Measurements from ENCODE around the gene RNF31. TPM values are rescaled to one million over a fixed set of nuclear protein-coding genes. Genes with fewer than 3 reads are reported as not detected.

RNF31 gene
- polyA plus RNA-seq, 1 donor from 2014 or later = 98.7 TPM

DNA sequence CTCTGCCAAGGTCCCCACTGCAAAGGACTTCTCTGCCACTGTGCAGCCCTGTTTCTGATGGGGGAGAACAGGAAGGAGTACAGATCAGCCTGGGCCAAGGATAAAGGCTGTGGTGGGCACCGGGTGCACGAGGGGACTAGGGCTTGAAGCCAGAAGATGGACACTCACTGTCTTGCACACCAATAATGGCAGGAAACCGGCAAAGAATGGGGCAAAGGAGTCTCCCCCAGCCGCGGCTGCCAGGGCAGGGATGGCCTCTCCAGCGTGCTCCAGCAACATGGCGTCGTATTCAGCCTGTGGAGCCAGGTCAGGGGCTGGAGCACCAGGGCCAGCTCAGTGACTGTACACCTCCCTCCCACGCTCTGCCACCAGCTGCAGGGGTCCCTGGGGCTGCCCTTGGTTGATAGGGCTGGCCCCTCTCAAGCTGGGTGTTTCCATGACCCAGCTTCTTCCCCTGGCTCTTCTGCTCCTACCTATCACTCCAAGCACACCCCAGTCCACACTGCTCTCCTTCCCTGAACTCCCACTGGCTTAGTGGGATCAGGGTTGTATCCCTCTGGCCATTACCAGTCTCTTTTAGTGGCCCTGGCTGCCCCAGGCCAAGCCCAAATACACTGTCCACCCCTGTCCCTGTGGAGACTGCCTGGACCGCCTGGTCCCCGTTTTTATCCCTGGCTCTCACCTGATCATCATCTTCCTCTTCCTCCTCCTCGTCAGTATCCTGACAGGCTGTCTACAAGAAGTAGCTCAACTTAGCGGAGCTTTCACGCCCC lies 35.0 kb downstream of the RNF31 start:
- no peaks in the 10 kb centered on the region for H3F3A ChIP-seq (ENCODE audit: insufficient read depth, low read length, poor library complexity, severe bottlenecking)
- H3K9ac ChIP-seq (ENCODE audit: low read length) = no peak overlapping the region
- H4K20me1 ChIP-seq (ENCODE audit: insufficient read depth) = no peaks in the 10 kb centered on the region
- no peak overlapping the region for H3K4me3 ChIP-seq (ENCODE audit: low read length)
- TF ChIP-seq MXI1 (conservative IDR thresholded peaks at IDR 0.05; ENCODE audit: poor library complexity, severe bottlenecking) (no peak), RAD21 (conservative IDR thresholded peaks at IDR 0.05) (no peak), SMC3 (conservative IDR thresholded peaks at IDR 0.05; ENCODE audit: poor library complexity) (no peak), EP300 (conservative IDR thresholded peaks at IDR 0.05; ENCODE audit: poor library complexity, severe bottlenecking) (no peak), TAF1 (IDR thresholded peaks at IDR 0.05; ENCODE audit: low read depth) (no peak), POLR2AphosphoS5 (IDR thresholded peaks at IDR 0.05) (no peak), EZH2 (IDR thresholded peaks at IDR 0.05; ENCODE audit: borderline replicate concordance, insufficient read depth, low read length, poor library complexity, severe bottlenecking) (no peak)
- TF ChIP-seq, protein P1, sequence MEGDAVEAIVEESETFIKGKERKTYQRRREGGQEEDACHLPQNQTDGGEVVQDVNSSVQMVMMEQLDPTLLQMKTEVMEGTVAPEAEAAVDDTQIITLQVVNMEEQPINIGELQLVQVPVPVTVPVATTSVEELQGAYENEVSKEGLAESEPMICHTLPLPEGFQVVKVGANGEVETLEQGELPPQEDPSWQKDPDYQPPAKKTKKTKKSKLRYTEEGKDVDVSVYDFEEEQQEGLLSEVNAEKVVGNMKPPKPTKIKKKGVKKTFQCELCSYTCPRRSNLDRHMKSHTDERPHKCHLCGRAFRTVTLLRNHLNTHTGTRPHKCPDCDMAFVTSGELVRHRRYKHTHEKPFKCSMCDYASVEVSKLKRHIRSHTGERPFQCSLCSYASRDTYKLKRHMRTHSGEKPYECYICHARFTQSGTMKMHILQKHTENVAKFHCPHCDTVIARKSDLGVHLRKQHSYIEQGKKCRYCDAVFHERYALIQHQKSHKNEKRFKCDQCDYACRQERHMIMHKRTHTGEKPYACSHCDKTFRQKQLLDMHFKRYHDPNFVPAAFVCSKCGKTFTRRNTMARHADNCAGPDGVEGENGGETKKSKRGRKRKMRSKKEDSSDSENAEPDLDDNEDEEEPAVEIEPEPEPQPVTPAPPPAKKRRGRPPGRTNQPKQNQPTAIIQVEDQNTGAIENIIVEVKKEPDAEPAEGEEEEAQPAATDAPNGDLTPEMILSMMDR (IDR thresholded peaks at IDR 0.05; ENCODE audit: poor library complexity, severe bottlenecking) = no peak
- TF ChIP-seq, protein P2, sequence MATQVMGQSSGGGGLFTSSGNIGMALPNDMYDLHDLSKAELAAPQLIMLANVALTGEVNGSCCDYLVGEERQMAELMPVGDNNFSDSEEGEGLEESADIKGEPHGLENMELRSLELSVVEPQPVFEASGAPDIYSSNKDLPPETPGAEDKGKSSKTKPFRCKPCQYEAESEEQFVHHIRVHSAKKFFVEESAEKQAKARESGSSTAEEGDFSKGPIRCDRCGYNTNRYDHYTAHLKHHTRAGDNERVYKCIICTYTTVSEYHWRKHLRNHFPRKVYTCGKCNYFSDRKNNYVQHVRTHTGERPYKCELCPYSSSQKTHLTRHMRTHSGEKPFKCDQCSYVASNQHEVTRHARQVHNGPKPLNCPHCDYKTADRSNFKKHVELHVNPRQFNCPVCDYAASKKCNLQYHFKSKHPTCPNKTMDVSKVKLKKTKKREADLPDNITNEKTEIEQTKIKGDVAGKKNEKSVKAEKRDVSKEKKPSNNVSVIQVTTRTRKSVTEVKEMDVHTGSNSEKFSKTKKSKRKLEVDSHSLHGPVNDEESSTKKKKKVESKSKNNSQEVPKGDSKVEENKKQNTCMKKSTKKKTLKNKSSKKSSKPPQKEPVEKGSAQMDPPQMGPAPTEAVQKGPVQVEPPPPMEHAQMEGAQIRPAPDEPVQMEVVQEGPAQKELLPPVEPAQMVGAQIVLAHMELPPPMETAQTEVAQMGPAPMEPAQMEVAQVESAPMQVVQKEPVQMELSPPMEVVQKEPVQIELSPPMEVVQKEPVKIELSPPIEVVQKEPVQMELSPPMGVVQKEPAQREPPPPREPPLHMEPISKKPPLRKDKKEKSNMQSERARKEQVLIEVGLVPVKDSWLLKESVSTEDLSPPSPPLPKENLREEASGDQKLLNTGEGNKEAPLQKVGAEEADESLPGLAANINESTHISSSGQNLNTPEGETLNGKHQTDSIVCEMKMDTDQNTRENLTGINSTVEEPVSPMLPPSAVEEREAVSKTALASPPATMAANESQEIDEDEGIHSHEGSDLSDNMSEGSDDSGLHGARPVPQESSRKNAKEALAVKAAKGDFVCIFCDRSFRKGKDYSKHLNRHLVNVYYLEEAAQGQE (IDR thresholded peaks at IDR 0.05; ENCODE audit: borderline replicate concordance) = no peak
- H3K4me2 ChIP-seq (ENCODE audit: low read length) = no peak overlapping the region
- H3K9me3 ChIP-seq (ENCODE audit: low read length) = no peaks in the 10 kb centered on the region
- no peaks in the 10 kb centered on the region for H3K79me2 ChIP-seq (replicated peaks; ENCODE audit: insufficient read depth, low read length)
- no peaks in the 10 kb centered on the region for H3K9me2 ChIP-seq (ENCODE audit: insufficient read depth, low read length)
- H2AFZ ChIP-seq (ENCODE audit: low read depth, low read length) = no peak overlapping the region
- H3K27me3 ChIP-seq (ENCODE audit: insufficient read depth, low read depth, low read length) = no peaks in the 10 kb centered on the region
- no peaks in the 10 kb centered on the region for H3K36me3 ChIP-seq (ENCODE audit: insufficient read depth, low read length)
- H3K27ac ChIP-seq (ENCODE audit: low read length) = no peak overlapping the region

DNA sequence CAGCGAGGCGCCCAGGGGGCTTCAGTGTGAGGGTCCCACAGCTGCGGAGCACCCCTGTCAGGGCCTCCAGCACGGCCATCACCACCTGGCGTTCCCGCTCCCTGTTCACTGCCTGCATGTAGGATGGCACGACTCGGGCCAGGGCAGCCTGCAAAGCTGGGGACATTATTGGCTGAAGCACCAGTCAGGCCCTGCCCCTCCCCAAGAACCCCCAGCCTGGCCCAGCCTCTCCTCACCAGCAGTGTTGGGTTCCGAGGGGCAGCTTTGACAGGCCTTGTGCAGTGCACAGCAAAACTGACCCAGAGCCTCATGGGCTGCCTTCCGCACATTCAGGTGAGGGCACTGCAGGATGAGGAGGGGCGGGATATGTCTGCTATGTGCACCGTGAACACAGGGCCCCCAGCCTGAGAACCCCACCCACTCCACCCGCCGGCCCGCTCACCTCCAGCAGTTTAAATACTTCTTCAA lies 35.8 kb downstream of the RNF31 start:
- Histone ChIP-seq H4K20me1 (ENCODE audit: insufficient read depth) (peaks cover 1% of the 10 kb centered on the region), H3K4me2 (ENCODE audit: low read length) (no peak overlapping the region), H3F3A (ENCODE audit: insufficient read depth, low read length, poor library complexity, severe bottlenecking) (no peaks in the 10 kb centered on the region), H3K9ac (ENCODE audit: low read length) (no peak overlapping the region), H3K9me3 (ENCODE audit: low read length) (no peaks in the 10 kb centered on the region), H2AFZ (ENCODE audit: low read depth, low read length) (no peak overlapping the region), H3K27me3 (ENCODE audit: insufficient read depth, low read depth, low read length) (no peaks in the 10 kb centered on the region), H3K79me2 (replicated peaks; ENCODE audit: insufficient read depth, low read length) (no peaks in the 10 kb centered on the region), H3K9me2 (ENCODE audit: insufficient read depth, low read length) (no peaks in the 10 kb centered on the region), H3K27ac (ENCODE audit: low read length) (no peak overlapping the region), H3K36me3 (ENCODE audit: insufficient read depth, low read length) (no peaks in the 10 kb centered on the region), H3K4me3 (ENCODE audit: low read length) (no peak overlapping the region)
- TF ChIP-seq POLR2AphosphoS5 (IDR thresholded peaks at IDR 0.05) (no peak), EP300 (conservative IDR thresholded peaks at IDR 0.05; ENCODE audit: poor library complexity, severe bottlenecking) (no peak), RAD21 (conservative IDR thresholded peaks at IDR 0.05) (no peak), EZH2 (IDR thresholded peaks at IDR 0.05; ENCODE audit: borderline replicate concordance, insufficient read depth, low read length, poor library complexity, severe bottlenecking) (no peak)

Data from neural cell (in vitro differentiated cells).